ENCODE measurements around the gene ADORA2B. TPM values are rescaled to one million over a fixed set of nuclear protein-coding genes. Genes with fewer than 3 reads are reported as not detected.

Gene ADORA2B
- total RNA-seq, 4 donors from 2014 or later, result 41.4 to 68.9 (median 52.0) TPM

DNA sequence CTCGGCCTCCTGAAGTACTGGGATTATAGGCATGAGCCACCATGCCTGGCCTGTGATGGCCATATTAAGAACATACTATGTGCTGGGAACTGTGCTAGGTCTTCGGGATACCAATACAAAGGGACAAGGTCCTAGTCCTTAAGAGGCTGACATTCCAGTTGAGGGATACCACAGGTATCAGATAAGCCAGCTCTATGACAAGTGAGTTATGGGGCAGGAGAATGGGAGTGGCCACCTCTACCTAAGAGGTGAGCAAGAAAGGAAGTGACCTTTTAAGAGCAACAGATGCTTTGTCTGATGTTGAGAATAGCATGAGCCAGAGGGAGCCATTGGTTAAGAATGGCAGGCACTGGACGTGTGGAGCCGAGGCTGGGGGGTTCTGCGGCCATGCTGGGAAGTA lies 27.0 kb downstream of the ADORA2B start:
- TF ChIP-seq CTCF (IDR thresholded peaks at IDR 0.05) (no peak), POLR2A (IDR thresholded peaks at IDR 0.05) (no peak), EP300 (IDR thresholded peaks at IDR 0.05; ENCODE audit: low read depth) (no peak), POLR2AphosphoS5 (IDR thresholded peaks at IDR 0.05) (no peak)
- peaks cover 0 to 10% (median 5%) of the 10 kb centered on the region in 4 donors for H3K4me1 ChIP-seq
- DNase-seq, result no peak
- intact Hi-C loops (cut with DNase I; ENCODE audit: low total_unique reads), result no loop called here
- no peaks in the 10 kb centered on the region for H3K27me3 ChIP-seq
- in situ Hi-C loops (cut with MboI; ENCODE audit: low pct_ligation_motif_present in 1 of 4, low pct_unique_long_range_greater_than_20kb in 1 of 4, low sequenced_read_pairs in 3 of 4), result no loop called here
- no peaks in the 10 kb centered on the region for H3K9me3 ChIP-seq
- WGBS, 2 donors (ENCODE audit: low coverage in 1 of 2), result 92 to 100% methylated on average over 3 to 5 of the region's 5 CpGs
- H3K27ac ChIP-seq, result no peak overlapping the region
- no peak overlapping the region for H3K4me3 ChIP-seq
- H3K36me3 ChIP-seq, result peaks cover 0 to 8% (median 0%) of the 10 kb centered on the region in 4 donors

- intact Hi-C loops (cut with DNase I; ENCODE audit: low total_unique reads), result no loop called here
- in situ Hi-C loops (cut with MboI; ENCODE audit: low pct_ligation_motif_present in 1 of 4, low pct_unique_long_range_greater_than_20kb in 1 of 4, low sequenced_read_pairs in 3 of 4), result no loop called here
Observed at GRCh38 chr17:15972497-15972951, 27.6 kb downstream of the ADORA2B start.

GRCh38 chr17:15973016-15973415 lies 28.1 kb downstream of the ADORA2B start:
- peaks cover 0 to 15% (median 2%) of the 10 kb centered on the region in 4 donors for H3K36me3 ChIP-seq
- no peaks in the 10 kb centered on the region for H3K9me3 ChIP-seq
- no peaks in the 10 kb centered on the region for H3K4me1 ChIP-seq
- H3K4me3 ChIP-seq, result no peak overlapping the region
- intact Hi-C loops (cut with DNase I; ENCODE audit: low total_unique reads) (no loop called here), in situ Hi-C loops (cut with MboI; ENCODE audit: low pct_ligation_motif_present in 1 of 4, low pct_unique_long_range_greater_than_20kb in 1 of 4, low sequenced_read_pairs in 3 of 4) (no loop called here)
- H3K27ac ChIP-seq, result no peak overlapping the region
- DNase-seq, result no peak
- H3K27me3 ChIP-seq, result no peaks in the 10 kb centered on the region
- TF ChIP-seq POLR2A (IDR thresholded peaks at IDR 0.05), result no peak
- no peak for TF ChIP-seq EP300 (IDR thresholded peaks at IDR 0.05; ENCODE audit: low read depth)
- no peak for TF ChIP-seq POLR2AphosphoS5 (IDR thresholded peaks at IDR 0.05)
- no peak for TF ChIP-seq CTCF (IDR thresholded peaks at IDR 0.05)

More at GRCh38 chr17:15972497-15972951, 27.6 kb downstream of the ADORA2B start:
- Histone ChIP-seq H3K4me1 (peaks cover 0 to 3% (median 2%) of the 10 kb centered on the region in 4 donors), H3K27ac (no peak overlapping the region), H3K36me3 (peaks cover 0 to 12% (median 0%) of the 10 kb centered on the region in 4 donors), H3K27me3 (no peaks in the 10 kb centered on the region), H3K9me3 (no peaks in the 10 kb centered on the region), H3K4me3 (no peak overlapping the region)
- WGBS, 2 donors (ENCODE audit: low coverage in 1 of 2), result 93 to 100% methylated on average over 4 of the region's 4 CpGs
- no peak for DNase-seq
- TF ChIP-seq POLR2AphosphoS5 (IDR thresholded peaks at IDR 0.05) (no peak), POLR2A (IDR thresholded peaks at IDR 0.05) (no peak), CTCF (IDR thresholded peaks at IDR 0.05) (no peak), EP300 (IDR thresholded peaks at IDR 0.05; ENCODE audit: low read depth) (no peak)

- in situ Hi-C loops (cut with MboI; ENCODE audit: low pct_ligation_motif_present in 1 of 4, low pct_unique_long_range_greater_than_20kb in 1 of 4, low sequenced_read_pairs in 3 of 4), result no loop called here
- no peaks in the 10 kb centered on the region for H3K27me3 ChIP-seq
- H3K36me3 ChIP-seq, result peaks cover 0 to 15% (median 2%) of the 10 kb centered on the region in 4 donors
- WGBS, 2 donors (ENCODE audit: low coverage in 1 of 2), result 83 to 86% methylated on average over 5 to 6 of the region's 6 CpGs
- no peak for TF ChIP-seq POLR2A (IDR thresholded peaks at IDR 0.05)
- no peak for TF ChIP-seq CTCF (IDR thresholded peaks at IDR 0.05)
- TF ChIP-seq EP300 (IDR thresholded peaks at IDR 0.05; ENCODE audit: low read depth), result no peak
- TF ChIP-seq POLR2AphosphoS5 (IDR thresholded peaks at IDR 0.05), result no peak
- DNase-seq, result no peak
- intact Hi-C loops (cut with DNase I; ENCODE audit: low total_unique reads), result no loop called here
- no peak overlapping the region for H3K27ac ChIP-seq
- H3K4me3 ChIP-seq, result no peak overlapping the region
- H3K9me3 ChIP-seq, result no peaks in the 10 kb centered on the region
- H3K4me1 ChIP-seq, result no peaks in the 10 kb centered on the region
Observed at GRCh38 chr17:15973834-15974233, 28.9 kb downstream of the ADORA2B start.
